B cell (primary cell): ENCODE results near the gene CHST1. TPM values are rescaled to one million over a fixed set of nuclear protein-coding genes. Genes with fewer than 3 reads are reported as not detected.

Source experiments
- ATAC-seq: fragments of 200-7000 bp; cut with Tn5 transposase; one replicate; pipeline ENCODE4 v1.10.0; 2021; ENCODE audit warnings: low read depth, mild to moderate bottlenecking, moderate number of reproducible peaks, moderate library complexity
- CTCF ChIA-PET: fragments of 350-600 bp; sonication (Branson Sonifier 250); formaldehyde crosslinking; loops from one replicate; lab custom pipeline; 2021; ENCODE audit warnings: antibody characterized with exemption, inconsistent platforms; lab: Charles Lee
- POLR2A ChIA-PET: fragments of 350-600 bp; sonication (Branson Sonifier 250); formaldehyde crosslinking; loops from one replicate; lab custom pipeline; 2021; ENCODE audit warnings: antibody characterized with exemption; lab: Charles Lee
- DNase-seq: peaks from one replicate; pipeline ENCODE4 v3.0.0; 2013
- H2AFZ ChIP-seq: 2 replicates; pipeline ENCODE4 v1.6.1; 2012; ENCODE audit warnings: mild to moderate bottlenecking, low read depth, low read length; ENCODE audit not compliant: insufficient read depth, poor library complexity, severe bottlenecking
- H3K27ac ChIP-seq, 2 donors: 1 replicate in 1 of 2; 2 replicates in 1 of 2; pipeline ENCODE4 v1.5.1; 2012 to 2013; ENCODE audit warnings: low read length in 2 of 2, mild to moderate bottlenecking in 2 of 2, moderate library complexity in 1 of 2
- H3K27me3 ChIP-seq, 4 experiments: fragments of 200-600 bp in 1 of 4; sonication (generic) in 1 of 4; replicated peaks in 1 of 4; 1 replicate in 2 of 4; 2 replicates in 2 of 4; pipeline versions ENCODE4 v1.6.1 to v1.7.0; 2013 to 2016; ENCODE audit warnings: low read length in 3 of 4, mild to moderate bottlenecking in 2 of 4, mixed read lengths in 1 of 4, moderate library complexity in 1 of 4; ENCODE audit not compliant: insufficient read depth in 4 of 4, control insufficient read depth in 3 of 4; ENCODE audit errors: control extremely low read depth in 1 of 4
- H3K36me3 ChIP-seq, 2 experiments: replicated peaks in 1 of 2; 1 replicate in 1 of 2; 2 replicates in 1 of 2; pipeline versions ENCODE4 v1.6.1 to v1.7.1; 2013; ENCODE audit warnings: low read length in 1 of 2; ENCODE audit not compliant: insufficient read depth in 2 of 2, control insufficient read depth in 1 of 2; ENCODE audit errors: control extremely low read depth in 1 of 2, extremely low read depth in 1 of 2
- H3K4me1 ChIP-seq, 2 donors: fragments of 200-600 bp in 1 of 2; sonication (generic) in 1 of 2; 1 replicate in 1 of 2; 2 replicates in 1 of 2; pipeline versions ENCODE4 v1.5.1 to v1.6.1; 2013 to 2017; ENCODE audit warnings: low read length in 2 of 2; ENCODE audit not compliant: control insufficient read depth in 2 of 2, insufficient read depth in 2 of 2
- H3K4me2 ChIP-seq: replicated peaks from 2 replicates; pipeline ENCODE3; 2012; ENCODE audit warnings: mild to moderate bottlenecking, low read depth, low read length; ENCODE audit not compliant: poor library complexity, severe bottlenecking
- H3K4me3 ChIP-seq, 5 experiments: fragments of 200-600 bp in 1 of 5; sonication (generic) in 1 of 5; 1 replicate in 3 of 5; 2 replicates in 2 of 5; pipeline versions ENCODE4 v1.5.1 to v1.7.0; 2011 to 2016; ENCODE audit warnings: low read length in 4 of 5, mild to moderate bottlenecking in 4 of 5, low read depth in 2 of 5, control low read depth in 1 of 5, moderate library complexity in 1 of 5; ENCODE audit not compliant: insufficient read depth in 1 of 5; ENCODE audit errors: control extremely low read depth in 1 of 5, extremely low read depth in 1 of 5
- H3K79me2 ChIP-seq: fragments of 200-600 bp; sonication (generic); one replicate; pipeline ENCODE4 v1.6.0; 2016; ENCODE audit warnings: low read length; ENCODE audit not compliant: control insufficient read depth, insufficient read depth
- H3K9ac ChIP-seq: fragments of 200-600 bp; sonication (generic); 2 replicates; pipeline ENCODE4 v1.6.1; 2017; ENCODE audit warnings: mild to moderate bottlenecking, low read length, moderate library complexity
- H3K9me3 ChIP-seq, 3 donors: one replicate each; pipeline versions ENCODE4 v1.6.1 to v1.7.1; 2013; ENCODE audit warnings: low read length in 2 of 3; ENCODE audit not compliant: control insufficient read depth in 2 of 3, insufficient read depth in 1 of 3; ENCODE audit errors: control extremely low read depth in 1 of 3
- H4K20me1 ChIP-seq: 2 replicates; pipeline ENCODE4 v1.6.0; 2012; ENCODE audit warnings: mild to moderate bottlenecking, low read length; ENCODE audit not compliant: insufficient read depth, control insufficient read depth, poor library complexity, severe bottlenecking
- H3K27ac Mint-ChIP-seq: one replicate; pipeline ENCODE4 v1.8.0; 2021; ENCODE audit warnings: mixed read lengths
- H3K27me3 Mint-ChIP-seq: one replicate; pipeline ENCODE4 v1.8.0; 2021; ENCODE audit warnings: mixed read lengths
- H3K4me1 Mint-ChIP-seq: one replicate; pipeline ENCODE4 v1.8.0; 2021; ENCODE audit warnings: mixed read lengths
- H3K4me3 Mint-ChIP-seq: one replicate; pipeline ENCODE4 v1.8.0; 2021; ENCODE audit warnings: mixed read lengths
- H3K9me3 Mint-ChIP-seq: one replicate; pipeline ENCODE4 v1.8.0; 2022; ENCODE audit warnings: mixed read lengths; ENCODE audit not compliant: insufficient read depth
- EZH2 ChIP-seq: IDR thresholded peaks from 2 replicates; pipeline ENCODE4 v1.6.1; 2012; ENCODE audit warnings: borderline replicate concordance, low read depth, mild to moderate bottlenecking, moderate library complexity, low read length; ENCODE audit not compliant: insufficient read depth, poor library complexity, severe bottlenecking
- WGBS: methylation state at CpG from one replicate; pipeline ENCODE4 v1.1.5; 2013; ENCODE audit warnings: missing lambda C conversion rate; ENCODE audit not compliant: insufficient coverage; 5-methylcytosine and 5-hydroxymethylcytosine counted together
- intact Hi-C: fragments of 100-400 bp; cut with micrococcal nuclease; formaldehyde crosslinking; loops from one replicate; pipeline ENCODE4 v1.10.0; 2022
- polyA plus RNA-seq: library from polyadenylated mRNA; depleted of rRNA; stranded (reverse); fragments of >200 nt; gene quantifications from 2 replicates; pipeline ENCODE4 v1.2.3, GENCODE V29; 2012
- total RNA-seq, 2 donors: library from RNA; stranded (reverse); fragments of 120-200 nt in 1 of 2; gene quantifications; 1 replicate in 1 of 2; 2 replicates in 1 of 2; pipeline versions ENCODE4 v1.2.3 to v1.2.4, GENCODE V29; 2013 to 2022
- TF ChIP-seq, protein P1 (sequence below): fragments of 200-600 bp; IDR thresholded peaks from one replicate; pipeline ENCODE4 v1.8.0; 2022; ENCODE audit warnings: antibody characterized with exemption, mild to moderate bottlenecking

Gene CHST1
- total and polyA plus RNA-seq, 2 donors (not counting 1 experiment from before 2014, with no cell fraction given): not detected

DNA sequence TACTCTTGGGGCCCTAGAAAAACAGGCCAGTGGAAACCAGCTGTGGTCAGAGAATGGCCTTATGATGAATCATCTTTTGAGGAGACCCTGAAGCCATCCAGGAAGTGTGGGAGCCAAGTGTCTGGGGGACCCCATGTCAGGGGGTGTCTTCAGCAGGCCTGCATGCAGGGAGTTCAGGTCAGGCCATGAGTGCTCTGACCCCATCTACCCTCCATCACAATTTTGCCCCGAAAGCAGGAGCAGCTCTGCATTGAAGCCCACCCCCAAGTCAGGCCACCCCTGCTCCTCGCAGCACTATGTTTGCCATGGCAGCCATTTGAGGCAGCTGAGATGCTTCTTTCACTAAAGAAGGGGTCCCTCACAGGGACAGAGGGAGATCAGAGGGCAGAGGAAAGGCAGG, 41.3 kb downstream of the CHST1 start:
- Histone ChIP-seq H2AFZ (no peak overlapping the region), H3K9ac (no peak overlapping the region), H3K4me2 (no peak overlapping the region), H3K4me3 (no peak overlapping the region), H3K27ac (no peak overlapping the region), H4K20me1 (no peaks in the 10 kb centered on the region), H3K79me2 (no peaks in the 10 kb centered on the region), H3K27me3 (peaks cover 0 to 12% (median 2%) of the 10 kb centered on the region in 4 experiments), H3K36me3 (no peaks in the 10 kb centered on the region), H3K4me1 (no peaks in the 10 kb centered on the region), H3K9me3 (peaks cover 0 to 31% (median 9%) of the 10 kb centered on the region in 3 donors)
- intact Hi-C loops: no loop called here
- ATAC-seq: no peak
- ChIA-PET CTCF (no interaction called here), POLR2A (no interaction called here)
- DNase-seq: no peak
- peaks cover 2% of the 10 kb centered on the region for H3K9me3 Mint-ChIP-seq
- no peak for TF ChIP-seq EZH2
- TF ChIP-seq, protein P1, sequence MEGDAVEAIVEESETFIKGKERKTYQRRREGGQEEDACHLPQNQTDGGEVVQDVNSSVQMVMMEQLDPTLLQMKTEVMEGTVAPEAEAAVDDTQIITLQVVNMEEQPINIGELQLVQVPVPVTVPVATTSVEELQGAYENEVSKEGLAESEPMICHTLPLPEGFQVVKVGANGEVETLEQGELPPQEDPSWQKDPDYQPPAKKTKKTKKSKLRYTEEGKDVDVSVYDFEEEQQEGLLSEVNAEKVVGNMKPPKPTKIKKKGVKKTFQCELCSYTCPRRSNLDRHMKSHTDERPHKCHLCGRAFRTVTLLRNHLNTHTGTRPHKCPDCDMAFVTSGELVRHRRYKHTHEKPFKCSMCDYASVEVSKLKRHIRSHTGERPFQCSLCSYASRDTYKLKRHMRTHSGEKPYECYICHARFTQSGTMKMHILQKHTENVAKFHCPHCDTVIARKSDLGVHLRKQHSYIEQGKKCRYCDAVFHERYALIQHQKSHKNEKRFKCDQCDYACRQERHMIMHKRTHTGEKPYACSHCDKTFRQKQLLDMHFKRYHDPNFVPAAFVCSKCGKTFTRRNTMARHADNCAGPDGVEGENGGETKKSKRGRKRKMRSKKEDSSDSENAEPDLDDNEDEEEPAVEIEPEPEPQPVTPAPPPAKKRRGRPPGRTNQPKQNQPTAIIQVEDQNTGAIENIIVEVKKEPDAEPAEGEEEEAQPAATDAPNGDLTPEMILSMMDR: no peak
- no peaks in the 10 kb centered on the region for H3K4me1 Mint-ChIP-seq
- 63% methylated on average over 2 of the region's 2 CpGs for WGBS
- peaks cover 36% of the 10 kb centered on the region for H3K27me3 Mint-ChIP-seq
- no peak overlapping the region for H3K4me3 Mint-ChIP-seq
- no peak overlapping the region for H3K27ac Mint-ChIP-seq

DNA sequence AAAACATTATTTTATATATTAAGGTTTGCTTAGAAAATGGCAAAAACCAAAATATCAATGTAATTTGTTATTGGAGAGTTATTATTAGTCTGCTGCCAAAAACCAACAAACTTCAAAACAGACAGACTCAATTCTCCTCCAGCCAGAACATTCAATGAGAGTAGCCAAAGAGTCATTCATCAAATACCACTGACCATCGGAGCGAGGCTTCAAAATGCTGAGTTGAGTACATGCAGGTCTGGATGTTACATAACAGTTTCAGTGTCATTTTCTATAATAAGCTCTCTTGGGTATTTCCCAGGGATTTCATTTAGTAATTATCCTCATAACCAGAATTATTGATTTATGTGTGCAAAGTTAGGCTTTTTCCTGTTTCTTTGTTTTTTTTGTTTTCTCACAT, 42.6 kb downstream of the CHST1 start:
- H3K4me1 ChIP-seq: no peaks in the 10 kb centered on the region
- ATAC-seq (no peak), DNase-seq (no peak)
- no peak overlapping the region for H3K27ac ChIP-seq
- H3K9me3 ChIP-seq: peaks cover 0 to 30% (median 9%) of the 10 kb centered on the region in 3 donors
- no peak overlapping the region for H3K4me2 ChIP-seq
- Mint-ChIP-seq H3K4me3 (no peak overlapping the region), H3K27ac (no peak overlapping the region), H3K27me3 (peaks cover 34% of the 10 kb centered on the region), H3K4me1 (no peaks in the 10 kb centered on the region), H3K9me3 (peaks cover 2% of the 10 kb centered on the region)
- H4K20me1 ChIP-seq: no peaks in the 10 kb centered on the region
- intact Hi-C loops: no loop called here
- no peaks in the 10 kb centered on the region for H3K79me2 ChIP-seq
- WGBS: no CpG with 5 or more reads among the region's 2 CpGs
- no peak for TF ChIP-seq EZH2
- TF ChIP-seq, protein P1: no peak
- H3K9ac ChIP-seq: no peak overlapping the region
- POLR2A ChIA-PET: no interaction called here
- H2AFZ ChIP-seq: no peak overlapping the region
- no peak overlapping the region for H3K4me3 ChIP-seq
- CTCF ChIA-PET: no interaction called here
- no peaks in the 10 kb centered on the region for H3K36me3 ChIP-seq
- H3K27me3 ChIP-seq: peaks cover 0 to 21% (median 2%) of the 10 kb centered on the region in 4 experiments
